Hepatocyte (in vitro differentiated cells): Measurements from ENCODE around the gene ZMIZ1. TPM values are rescaled to one million over a fixed set of nuclear protein-coding genes. Genes with fewer than 3 reads are reported as not detected.

Experiments used
- DNase-seq: peaks from one replicate; pipeline ENCODE4 v3.0.0-alpha.2; 2016; ENCODE audit warnings: low spot score
- H2AFZ ChIP-seq: fragments of 200-600 bp; sonication (generic); 2 replicates; pipeline ENCODE4 v1.6.0; 2016; ENCODE audit warnings: antibody characterized with exemption, mild to moderate bottlenecking
- H3K27ac ChIP-seq: fragments of 200-600 bp; sonication (generic); 2 replicates; pipeline ENCODE4 v1.5.1; 2016; ENCODE audit warnings: mild to moderate bottlenecking
- H3K27me3 ChIP-seq: fragments of 200-600 bp; sonication (generic); 2 replicates; pipeline ENCODE4 v1.6.1; 2016
- H3K36me3 ChIP-seq: fragments of 200-600 bp; sonication (generic); replicated peaks from 2 replicates; pipeline ENCODE4 v1.5.1; 2016; ENCODE audit warnings: low read depth; ENCODE audit not compliant: insufficient read depth
- H3K4me1 ChIP-seq: fragments of 200-600 bp; sonication (generic); 2 replicates; pipeline ENCODE4 v1.5.1; 2016; ENCODE audit warnings: mild to moderate bottlenecking, moderate library complexity; ENCODE audit not compliant: insufficient read depth
- H3K4me2 ChIP-seq: fragments of 200-600 bp; sonication (generic); 2 replicates; pipeline ENCODE4 v1.6.0; 2016
- H3K4me3 ChIP-seq: fragments of 200-600 bp; sonication (generic); 2 replicates; pipeline ENCODE4 v1.5.1; 2016; ENCODE audit warnings: mild to moderate bottlenecking
- H3K79me2 ChIP-seq: fragments of 200-600 bp; sonication (generic); 2 replicates; pipeline ENCODE4 v1.6.0; 2017; ENCODE audit warnings: mild to moderate bottlenecking
- H3K9me2 ChIP-seq: fragments of 200-600 bp; sonication (generic); replicated peaks from 2 replicates; pipeline ENCODE4 v1.6.0; 2017; ENCODE audit warnings: mild to moderate bottlenecking; ENCODE audit not compliant: insufficient read depth
- H3K9me3 ChIP-seq: fragments of 200-600 bp; sonication (generic); 2 replicates; pipeline ENCODE4 v1.5.1; 2016; ENCODE audit warnings: low read depth, mild to moderate bottlenecking
- H4K20me1 ChIP-seq: fragments of 200-600 bp; sonication (generic); 2 replicates; pipeline ENCODE4 v1.6.0; 2016; ENCODE audit warnings: mild to moderate bottlenecking; ENCODE audit not compliant: insufficient read depth, poor library complexity, severe bottlenecking
- CTCF ChIP-seq: fragments of 200-600 bp; sonication (generic); IDR thresholded peaks from 2 replicates; pipeline ENCODE4 v1.5.1; 2016; ENCODE audit warnings: antibody characterized with exemption, mild to moderate bottlenecking; ENCODE audit not compliant: poor library complexity
- EZH2 ChIP-seq: fragments of 200-600 bp; sonication (generic); IDR thresholded peaks from 2 replicates; pipeline ENCODE4 v1.6.1; 2016; ENCODE audit warnings: antibody characterized with exemption, mild to moderate bottlenecking, borderline replicate concordance
- EZH2phosphoT487 ChIP-seq: fragments of 200-600 bp; sonication (generic); IDR thresholded peaks from one replicate; pipeline ENCODE4 v1.6.1; 2018; ENCODE audit warnings: antibody characterized with exemption, mild to moderate bottlenecking, low read depth, moderate library complexity; ENCODE audit not compliant: unreplicated experiment, severe bottlenecking
- WGBS: methylation state at CpG from one replicate; pipeline ENCODE4 v1.1.6; 2016; ENCODE audit warnings: low lambda C conversion rate; ENCODE audit errors: missing lambda C conversion rate; 5-methylcytosine and 5-hydroxymethylcytosine counted together
- polyA plus RNA-seq: library from polyadenylated mRNA; unstranded; fragments of >200 nt; fragmentation: Nextera tagmentation; extraction: Ambion mirVana; gene quantifications from 2 replicates; pipeline ENCODE4 v1.2.1, GENCODE V29; 2016
- total RNA-seq: library from RNA; depleted of rRNA; stranded (reverse); fragments of >200 nt; gene quantifications from 2 replicates; pipeline ENCODE4 v1.2.3, GENCODE V29; 2014

The ZMIZ1 gene
- total and polyA plus RNA-seq, 2 experiments from 2014 or later: 30.9 to 32.4 TPM

GRCh38 chr10:79339266-79339665, 270.5 kb downstream of the ZMIZ1 start:
- no peak for TF ChIP-seq CTCF
- TF ChIP-seq EZH2: no peak
- no peak for TF ChIP-seq EZH2phosphoT487
- WGBS: 93% methylated on average over 3 of the region's 3 CpGs
- H2AFZ ChIP-seq: no peak overlapping the region
- DNase-seq: no peak
- no peaks in the 10 kb centered on the region for H3K36me3 ChIP-seq
- H3K27ac ChIP-seq: no peak overlapping the region
- H3K4me3 ChIP-seq: no peak overlapping the region
- H3K27me3 ChIP-seq: no peaks in the 10 kb centered on the region
- H3K4me1 ChIP-seq: peaks cover 4% of the 10 kb centered on the region
- H3K4me2 ChIP-seq: no peak overlapping the region
- H4K20me1 ChIP-seq: no peaks in the 10 kb centered on the region
- no peaks in the 10 kb centered on the region for H3K9me3 ChIP-seq
- no peaks in the 10 kb centered on the region for H3K79me2 ChIP-seq
- H3K9me2 ChIP-seq: no peaks in the 10 kb centered on the region

GRCh38 chr10:79340646-79341244, 272.0 kb downstream of the ZMIZ1 start:
- H3K9me2 ChIP-seq: no peaks in the 10 kb centered on the region
- no peaks in the 10 kb centered on the region for H4K20me1 ChIP-seq
- 82% methylated on average over 5 of the region's 5 CpGs for WGBS
- no peak for TF ChIP-seq EZH2
- TF ChIP-seq CTCF: no peak
- TF ChIP-seq EZH2phosphoT487: no peak
- H3K79me2 ChIP-seq: no peaks in the 10 kb centered on the region
- H3K27ac ChIP-seq: no peak overlapping the region
- H3K27me3 ChIP-seq: no peaks in the 10 kb centered on the region
- H2AFZ ChIP-seq: no peak overlapping the region
- DNase-seq: no peak
- H3K36me3 ChIP-seq: no peaks in the 10 kb centered on the region
- H3K9me3 ChIP-seq: no peaks in the 10 kb centered on the region
- no peak overlapping the region for H3K4me3 ChIP-seq
- no peak overlapping the region for H3K4me2 ChIP-seq
- H3K4me1 ChIP-seq: peaks cover 4% of the 10 kb centered on the region

- no peaks in the 10 kb centered on the region for H3K36me3 ChIP-seq
- H3K4me3 ChIP-seq: no peak overlapping the region
- no peak overlapping the region for H3K4me2 ChIP-seq
- H3K79me2 ChIP-seq: no peaks in the 10 kb centered on the region
- DNase-seq: no peak
- H3K9me3 ChIP-seq: no peaks in the 10 kb centered on the region
- H3K27me3 ChIP-seq: no peaks in the 10 kb centered on the region
- TF ChIP-seq EZH2 (no peak), EZH2phosphoT487 (no peak), CTCF (no peak)
- no peak overlapping the region for H2AFZ ChIP-seq
- no peak overlapping the region for H3K27ac ChIP-seq
- no peaks in the 10 kb centered on the region for H4K20me1 ChIP-seq
- H3K4me1 ChIP-seq: peaks cover 9% of the 10 kb centered on the region
- 79% methylated on average over 5 of the region's 5 CpGs for WGBS
- no peaks in the 10 kb centered on the region for H3K9me2 ChIP-seq
Measured at GRCh38 chr10:79342295-79342761, 273.6 kb downstream of the ZMIZ1 start.
